LNCAP (cell line): ENCODE data around the gene DOP1A.

Source experiments
- TF ChIP-seq, protein P1 (sequence below): fragments of 450-650 bp; IDR thresholded peaks from 2 replicates; pipeline ENCODE4 v1.5.1; 2017; ENCODE audit warnings: mild to moderate bottlenecking

DOP1A gene

DNA sequence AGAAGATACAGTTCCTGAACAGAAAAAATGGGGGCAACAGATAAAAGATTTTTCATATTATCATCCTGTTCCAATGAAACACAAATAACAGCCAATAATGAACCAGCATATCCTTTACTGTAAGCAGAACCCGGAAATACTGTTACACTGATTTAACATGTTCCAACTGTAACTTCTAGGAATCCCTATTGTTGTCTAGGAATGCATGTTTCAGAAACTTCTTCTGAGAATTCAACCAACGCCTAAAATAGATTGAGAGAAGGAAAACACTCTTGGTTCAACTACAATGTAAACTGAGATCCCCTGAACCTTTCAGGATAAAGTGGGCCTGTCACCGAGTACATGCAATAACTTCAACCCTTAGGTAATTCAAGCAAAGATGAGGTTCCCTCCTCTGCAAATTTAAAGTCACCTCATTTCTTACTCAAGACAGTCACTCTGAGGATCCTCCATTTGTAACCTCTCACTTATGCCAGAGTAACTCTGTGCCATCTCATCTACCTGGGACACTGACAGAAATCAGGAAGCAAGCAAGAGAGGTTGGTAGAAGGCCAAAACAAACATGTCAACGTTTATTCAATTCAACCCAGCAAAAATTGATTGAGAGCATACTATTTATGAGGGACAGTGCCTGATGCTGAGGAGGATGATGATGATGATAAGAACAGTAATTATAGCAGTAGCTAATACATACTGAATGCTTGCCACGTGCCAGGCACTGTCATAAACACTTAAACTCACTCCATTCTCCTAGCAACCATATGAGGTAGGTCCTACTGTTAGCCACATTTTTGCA lies 15.9 kb upstream of the DOP1A start:
- TF ChIP-seq, protein P1, sequence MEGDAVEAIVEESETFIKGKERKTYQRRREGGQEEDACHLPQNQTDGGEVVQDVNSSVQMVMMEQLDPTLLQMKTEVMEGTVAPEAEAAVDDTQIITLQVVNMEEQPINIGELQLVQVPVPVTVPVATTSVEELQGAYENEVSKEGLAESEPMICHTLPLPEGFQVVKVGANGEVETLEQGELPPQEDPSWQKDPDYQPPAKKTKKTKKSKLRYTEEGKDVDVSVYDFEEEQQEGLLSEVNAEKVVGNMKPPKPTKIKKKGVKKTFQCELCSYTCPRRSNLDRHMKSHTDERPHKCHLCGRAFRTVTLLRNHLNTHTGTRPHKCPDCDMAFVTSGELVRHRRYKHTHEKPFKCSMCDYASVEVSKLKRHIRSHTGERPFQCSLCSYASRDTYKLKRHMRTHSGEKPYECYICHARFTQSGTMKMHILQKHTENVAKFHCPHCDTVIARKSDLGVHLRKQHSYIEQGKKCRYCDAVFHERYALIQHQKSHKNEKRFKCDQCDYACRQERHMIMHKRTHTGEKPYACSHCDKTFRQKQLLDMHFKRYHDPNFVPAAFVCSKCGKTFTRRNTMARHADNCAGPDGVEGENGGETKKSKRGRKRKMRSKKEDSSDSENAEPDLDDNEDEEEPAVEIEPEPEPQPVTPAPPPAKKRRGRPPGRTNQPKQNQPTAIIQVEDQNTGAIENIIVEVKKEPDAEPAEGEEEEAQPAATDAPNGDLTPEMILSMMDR = no peak

DNA sequence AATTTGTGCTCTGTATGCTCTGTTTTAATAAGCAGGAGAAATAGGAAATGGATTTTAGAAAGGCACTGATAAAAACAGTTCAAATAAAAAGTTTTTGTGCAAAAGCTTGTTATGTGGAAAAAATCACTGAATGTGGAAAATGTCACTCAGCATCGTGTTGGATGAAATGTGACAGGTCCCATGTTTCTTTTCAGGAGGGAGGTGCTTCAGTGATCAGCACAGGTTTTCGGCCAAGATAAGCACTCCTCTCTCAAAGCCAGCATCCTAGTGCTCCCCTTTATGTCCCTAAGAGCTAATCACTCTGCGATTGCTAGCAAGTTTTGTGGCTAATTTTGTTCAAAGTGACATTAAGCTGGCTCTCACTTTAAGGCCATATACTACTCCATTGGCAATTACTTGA lies 13.8 kb upstream of the DOP1A start:
- TF ChIP-seq, protein P1 = no peak

DNA sequence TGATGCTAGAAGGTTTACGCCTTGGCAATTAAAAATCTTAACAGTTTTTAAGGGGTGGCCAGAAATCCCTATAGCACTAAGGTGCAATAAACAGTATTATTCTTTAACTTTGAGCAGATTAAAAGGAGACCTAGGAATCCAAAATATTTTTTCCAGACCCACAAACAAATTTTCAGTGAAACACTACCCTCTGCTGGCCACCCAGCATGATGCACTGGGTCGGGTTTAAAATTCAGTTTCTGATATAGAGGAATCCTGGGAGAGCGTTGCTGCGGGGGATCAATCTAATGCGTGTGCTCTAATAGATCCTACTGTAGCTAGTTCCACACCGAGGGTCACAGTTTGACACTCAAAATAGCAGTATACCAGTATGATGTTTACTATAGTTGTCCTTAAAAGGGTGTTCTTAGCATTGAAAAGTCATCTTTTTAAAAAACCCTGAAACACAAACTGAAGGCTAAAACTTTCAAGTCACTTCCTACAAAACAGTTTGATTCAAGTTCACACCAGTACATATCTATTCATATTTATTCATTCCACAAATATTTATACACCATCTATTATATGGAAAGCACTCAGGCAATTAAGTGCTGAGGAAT lies 12.0 kb upstream of the DOP1A start:
- TF ChIP-seq, protein P1 = peak; percentile 78

DNA sequence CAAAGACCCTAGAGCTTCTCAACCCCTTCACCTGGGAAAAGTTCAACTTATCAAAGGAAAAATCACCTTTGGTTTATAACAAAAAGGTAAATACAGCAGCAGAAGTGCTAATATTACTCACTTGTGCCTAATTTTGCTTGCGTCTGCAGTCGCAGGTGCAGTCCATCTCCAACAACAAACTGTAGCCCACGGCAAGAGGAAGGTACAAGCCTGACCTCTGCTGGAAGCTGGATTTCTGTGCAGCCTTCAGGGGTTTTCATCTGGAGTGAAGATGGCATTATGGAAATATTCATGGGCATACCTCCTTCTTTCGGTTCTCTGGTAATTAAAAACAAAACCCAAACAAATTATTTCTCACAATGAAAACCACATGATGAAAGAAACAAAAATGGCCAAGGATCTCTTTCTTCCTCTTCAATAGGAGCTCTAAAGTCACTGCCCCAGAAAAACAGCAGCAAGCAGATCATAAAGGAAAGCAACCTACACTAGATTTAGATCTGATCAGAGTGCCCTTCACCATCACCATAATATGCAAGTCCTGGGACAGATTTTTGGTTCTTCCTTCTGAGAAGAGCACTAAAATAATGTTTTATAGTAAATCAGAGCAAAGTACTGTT lies 9.7 kb upstream of the DOP1A start:
- TF ChIP-seq, protein P1 = peak; percentile 77

DNA sequence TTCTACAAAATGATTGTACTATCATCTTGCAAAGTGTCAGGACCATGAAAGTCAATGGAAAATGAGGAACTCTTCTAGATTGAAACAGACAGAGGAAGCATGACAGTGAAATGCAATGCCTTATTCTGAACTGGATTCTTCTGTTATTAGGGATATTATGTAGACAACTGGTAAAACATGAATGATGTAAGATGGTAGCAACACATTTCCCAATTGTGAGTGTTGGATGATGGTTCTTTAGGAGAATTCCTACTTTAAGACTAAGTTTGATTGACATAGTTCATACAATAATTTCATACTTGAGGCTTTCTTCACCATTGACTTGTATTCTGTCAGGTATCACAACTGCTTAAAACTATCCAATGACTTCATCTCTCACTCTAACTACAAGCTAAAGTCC lies 6.3 kb upstream of the DOP1A start:
- TF ChIP-seq, protein P1 = no peak

DNA sequence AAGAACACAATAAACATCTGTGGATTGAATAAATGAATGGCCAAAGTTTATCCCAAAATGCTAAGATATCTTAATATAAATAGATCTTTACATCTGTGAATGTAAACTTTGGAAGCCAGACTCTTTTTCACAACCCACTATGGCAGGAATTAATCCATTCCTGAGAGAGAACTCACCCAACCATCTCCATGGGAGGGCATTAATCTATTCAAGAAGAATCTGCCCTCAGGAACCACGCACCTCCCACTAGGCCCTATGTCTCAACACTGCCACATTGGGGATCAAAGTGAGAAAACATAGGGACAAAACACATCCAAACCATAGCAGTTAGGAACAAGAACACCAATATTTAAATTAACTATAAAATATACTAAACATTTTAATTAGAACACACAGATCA lies 5.2 kb upstream of the DOP1A start:
- TF ChIP-seq, protein P1 = no peak

DNA sequence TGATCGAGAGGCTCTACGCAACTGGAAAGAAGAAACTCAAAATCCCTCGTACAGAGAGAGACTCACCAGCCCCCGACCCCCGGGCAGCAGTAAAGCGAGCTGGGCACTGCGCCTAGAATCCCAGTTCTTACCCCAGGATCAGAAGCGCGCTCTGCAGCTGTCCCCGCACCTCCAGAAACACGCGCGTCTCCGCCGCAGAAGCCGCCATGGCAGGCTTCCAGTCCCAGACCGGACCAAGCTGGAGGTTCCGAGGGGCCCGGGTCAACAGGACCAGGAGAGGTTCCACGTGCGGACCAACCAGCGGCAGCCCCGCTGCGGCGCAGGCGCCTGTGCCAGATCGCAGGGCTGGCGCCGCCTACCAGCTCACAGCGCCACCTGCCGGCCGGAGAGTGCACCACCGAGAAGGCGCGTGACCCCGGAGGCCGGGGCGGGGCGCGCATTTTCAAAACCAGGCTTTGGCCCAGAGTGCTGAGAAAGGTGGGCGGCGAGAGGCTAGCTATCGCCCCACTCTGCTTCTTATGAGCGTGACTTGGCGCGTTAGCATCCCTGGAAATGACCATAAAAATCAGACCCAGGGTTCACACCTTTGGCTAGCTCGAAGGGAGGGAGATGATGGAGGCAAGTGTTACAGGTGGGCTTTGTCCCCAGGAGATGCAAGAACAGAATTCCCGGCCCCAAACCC lies 1.8 kb upstream of the DOP1A start, which contains the start of gene UBE3D:
Gene UBE3D (minus strand): TSS at position 331 of the 682 bp plus-strand sequence. CDS start 123 bp downstream, at position 208.
- TF ChIP-seq, protein P1 = peak; percentile 86
